Measurements from ENCODE around the gene ABCA2.

ABCA2 gene

DNA sequence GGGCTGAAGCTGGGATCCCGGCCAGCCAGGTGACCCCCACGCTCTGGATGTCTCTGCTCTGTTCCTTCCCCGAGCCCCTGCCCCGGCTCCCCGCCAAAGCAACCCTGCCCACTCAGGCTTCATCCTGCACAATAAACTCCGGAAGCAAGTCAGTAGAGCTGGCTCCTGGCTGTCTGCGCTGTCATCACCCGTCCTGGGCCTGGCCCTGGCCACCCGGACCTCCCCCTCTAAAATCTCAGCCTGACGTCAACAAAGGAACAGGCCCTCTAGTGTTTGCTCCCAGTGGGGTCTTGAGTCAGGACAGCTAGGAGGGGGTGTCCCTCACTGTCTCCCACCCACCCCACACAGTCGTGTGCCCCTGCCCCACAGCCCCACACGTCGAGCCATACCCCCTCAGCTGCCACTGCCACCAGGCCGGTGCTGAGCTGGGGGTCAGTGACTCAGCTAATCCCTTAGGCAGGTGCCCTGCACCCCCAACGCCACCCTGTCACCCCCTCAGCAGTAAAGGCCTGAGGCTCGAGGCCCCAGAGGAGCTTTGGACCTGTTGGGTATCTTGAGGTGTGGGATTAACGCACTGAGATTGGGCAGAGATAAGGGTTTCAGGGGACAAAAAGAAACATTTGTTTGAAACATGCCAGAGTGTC lies 46.3 kb downstream of the ABCA2 start:
- DNase-seq (ENCODE audit: low read depth in 2 of 2) = no peak

DNA sequence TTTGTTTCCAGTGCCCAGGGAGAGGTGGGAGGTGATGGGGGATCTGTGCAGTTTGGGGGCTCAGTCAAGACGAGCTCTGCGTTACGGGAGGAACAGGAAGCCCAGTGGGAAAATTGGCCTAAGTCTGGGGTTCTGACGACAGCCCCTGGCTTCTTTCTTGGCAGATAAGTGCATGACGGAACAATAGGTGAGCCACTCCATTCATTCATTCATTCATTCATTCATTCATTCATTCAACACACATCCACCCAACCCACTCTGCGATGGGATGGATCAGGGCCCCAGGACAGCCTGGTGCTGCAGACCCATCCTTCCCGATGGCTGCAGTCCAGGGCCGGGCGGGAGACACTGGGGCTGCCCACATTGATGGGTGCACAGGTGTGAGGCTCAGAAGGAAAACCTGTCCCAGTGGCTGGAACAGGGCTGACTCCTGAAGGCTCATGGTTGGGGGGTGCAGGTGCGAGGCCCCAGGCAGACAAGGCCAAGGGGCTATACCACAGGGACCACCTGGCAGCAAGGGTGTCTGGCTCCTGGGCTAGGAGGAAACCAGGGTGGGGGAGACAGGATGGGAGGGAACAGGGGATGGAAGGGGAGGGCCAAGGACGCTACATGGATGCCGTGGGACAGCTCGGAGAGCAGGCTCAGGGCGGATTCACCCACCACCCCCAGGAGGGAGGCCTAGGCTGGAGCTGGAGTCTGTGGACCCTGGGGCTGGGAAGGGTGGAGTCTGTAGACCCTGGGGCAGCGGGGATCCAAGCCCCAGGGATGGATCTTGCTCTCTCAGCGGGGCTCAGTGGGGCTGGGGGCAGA lies 47.2 kb downstream of the ABCA2 start:
- no peak for DNase-seq (ENCODE audit: low read depth in 2 of 2)

DNA sequence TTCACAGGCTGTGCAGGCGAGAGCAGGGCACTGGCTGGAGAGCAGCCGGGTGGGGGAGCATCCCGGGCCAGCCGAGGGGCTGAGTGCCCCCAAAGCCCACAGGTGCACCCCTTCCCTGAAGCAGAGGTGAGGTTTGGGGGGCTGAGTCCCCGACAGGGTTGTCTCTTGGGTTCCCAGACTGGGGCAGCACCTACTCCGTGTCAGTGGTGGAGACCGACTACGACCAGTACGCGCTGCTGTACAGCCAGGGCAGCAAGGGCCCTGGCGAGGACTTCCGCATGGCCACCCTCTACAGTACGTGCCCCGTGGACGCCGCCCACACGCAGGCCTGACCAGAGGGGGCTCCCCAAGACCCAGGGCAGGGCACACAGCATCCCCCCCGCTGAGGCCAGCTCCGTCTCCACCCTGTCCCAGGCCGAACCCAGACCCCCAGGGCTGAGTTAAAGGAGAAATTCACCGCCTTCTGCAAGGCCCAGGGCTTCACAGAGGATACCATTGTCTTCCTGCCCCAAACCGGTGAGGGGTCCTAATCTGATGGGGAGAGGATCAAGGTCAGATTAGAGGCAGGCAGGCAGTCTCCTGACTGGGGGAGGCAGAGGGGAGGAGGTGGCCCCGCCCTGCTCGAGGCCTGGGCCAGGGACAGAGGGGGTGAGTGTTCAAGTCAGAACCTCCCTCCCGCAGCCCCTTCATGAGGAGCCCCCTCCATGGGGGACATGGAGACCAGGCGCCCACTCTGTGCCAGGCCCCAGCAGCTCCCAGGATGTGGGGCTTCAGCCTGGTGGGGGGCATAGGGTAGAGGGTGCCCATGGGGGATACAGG lies 48.1 kb downstream of the ABCA2 start:
- no peak for DNase-seq (ENCODE audit: low read depth in 2 of 2)

DNA sequence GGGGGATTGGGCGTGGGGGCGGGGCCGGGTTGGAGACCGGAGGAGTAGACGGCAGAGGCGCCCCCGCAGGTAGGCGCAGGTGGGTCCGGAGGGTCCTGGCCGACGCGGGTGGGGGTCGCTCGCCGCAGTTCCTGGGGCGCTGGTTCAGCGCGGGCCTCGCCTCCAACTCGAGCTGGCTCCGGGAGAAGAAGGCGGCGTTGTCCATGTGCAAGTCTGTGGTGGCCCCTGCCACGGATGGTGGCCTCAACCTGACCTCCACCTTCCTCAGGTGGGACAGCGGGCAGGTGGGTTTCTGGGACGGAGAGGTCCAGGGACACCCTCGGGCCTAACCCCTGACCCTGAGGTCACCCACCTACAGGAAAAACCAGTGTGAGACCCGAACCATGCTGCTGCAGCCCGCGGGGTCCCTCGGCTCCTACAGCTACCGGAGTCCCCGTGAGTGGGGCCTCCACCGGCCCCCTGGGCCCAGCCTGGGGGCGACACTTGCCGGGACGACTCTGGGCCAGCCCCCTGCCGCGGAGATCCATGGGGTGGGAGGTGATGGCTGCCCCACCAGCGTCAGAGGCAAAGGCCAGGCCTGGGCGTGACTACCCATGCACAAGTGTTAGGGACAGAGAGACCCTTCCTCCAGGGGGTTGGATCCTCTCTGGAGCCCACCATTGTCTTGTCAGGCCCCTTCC lies 49.0 kb downstream of the ABCA2 start:
- DNase-seq (ENCODE audit: low read depth in 2 of 2) = no peak

DNA sequence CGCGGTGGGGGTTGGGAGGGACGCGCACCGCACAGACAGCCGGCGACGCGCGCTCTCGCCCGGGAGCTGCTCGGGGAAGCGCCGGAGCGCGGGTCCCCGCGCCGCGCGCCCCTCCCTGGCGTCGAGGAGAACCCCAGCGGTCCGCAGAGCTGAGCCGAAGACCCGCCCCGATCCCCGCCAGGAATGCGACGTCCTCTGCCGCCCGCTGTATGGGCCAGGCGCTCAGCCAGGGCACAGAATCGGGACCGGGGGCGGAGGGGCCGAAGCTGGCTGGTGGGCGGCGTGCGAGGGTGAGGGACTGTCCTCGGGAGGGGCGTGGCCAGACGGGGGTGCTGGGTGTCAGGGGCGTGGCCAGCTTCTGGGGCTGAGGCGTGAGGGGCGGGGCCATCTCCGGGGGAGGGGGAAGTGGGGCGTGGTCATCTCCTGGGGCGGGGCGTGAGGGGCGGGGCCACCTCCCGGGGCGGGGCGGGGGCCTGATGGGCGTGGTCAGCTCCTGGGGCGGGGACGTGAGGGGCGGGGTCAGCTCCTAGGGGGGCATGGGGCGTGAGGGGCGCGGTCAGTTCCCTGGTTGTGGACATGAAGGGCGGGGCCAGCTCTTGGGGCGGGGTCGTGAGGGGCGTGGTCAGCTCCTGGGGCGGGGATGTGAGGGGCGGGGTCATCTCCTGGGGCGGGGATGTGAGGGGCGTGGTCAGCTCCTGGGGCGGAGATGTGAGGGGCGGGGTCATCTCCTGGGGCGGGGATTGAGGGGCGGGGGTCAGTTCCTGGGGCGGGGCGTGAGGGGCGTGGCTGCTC lies 49.8 kb downstream of the ABCA2 start:
- DNase-seq (ENCODE audit: low read depth in 2 of 2) = peak in 1 of 2 donors; percentile 47

DNA sequence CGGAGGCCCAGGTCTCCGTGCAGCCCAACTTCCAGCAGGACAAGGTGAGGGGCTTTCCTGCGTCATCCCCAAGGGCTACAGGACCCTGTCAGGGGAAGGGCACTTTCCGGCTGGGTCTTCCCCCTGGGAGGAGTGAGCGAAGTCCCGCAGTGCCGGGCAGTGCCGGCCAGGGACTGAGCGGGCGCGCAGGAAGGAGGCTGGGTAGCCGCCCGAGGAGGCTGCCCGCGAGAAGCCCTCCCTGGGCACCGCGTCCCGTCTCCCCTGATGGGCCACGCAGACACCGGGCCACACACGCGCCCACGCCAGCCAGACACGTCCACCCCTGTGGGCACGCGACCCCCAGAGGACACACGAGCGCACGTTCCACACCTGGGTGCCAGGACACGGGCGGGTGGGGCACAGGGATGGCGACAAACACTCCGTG lies 50.4 kb downstream of the ABCA2 start:
- no peak for DNase-seq (ENCODE audit: low read depth in 2 of 2)

DNA sequence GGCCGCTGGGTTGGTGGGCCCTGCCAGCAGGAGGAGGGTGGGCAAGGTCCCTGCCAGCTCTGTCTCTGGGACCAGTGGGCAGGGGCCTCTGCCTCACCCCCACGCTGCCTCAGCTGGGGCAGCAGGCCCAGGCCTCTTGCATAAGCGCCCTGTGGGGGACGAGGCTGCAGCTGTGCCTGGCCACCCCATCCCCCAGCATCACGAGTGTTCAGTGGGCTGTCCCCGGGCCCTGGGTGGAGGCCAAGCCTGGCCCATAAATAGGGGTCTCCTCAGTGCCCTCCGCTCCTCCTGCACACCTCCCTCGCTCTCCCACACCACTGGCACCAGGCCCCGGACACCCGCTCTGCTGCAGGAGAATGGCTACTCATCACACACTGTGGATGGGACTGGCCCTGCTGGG lies 50.8 kb downstream of the ABCA2 start, which contains the start of gene PTGDS:
Gene PTGDS (plus strand): TSS at position 282 of the 400 bp plus-strand sequence. CDS start 75 bp downstream, at position 357.
- DNase-seq (ENCODE audit: low read depth in 2 of 2) = no peak

DNA sequence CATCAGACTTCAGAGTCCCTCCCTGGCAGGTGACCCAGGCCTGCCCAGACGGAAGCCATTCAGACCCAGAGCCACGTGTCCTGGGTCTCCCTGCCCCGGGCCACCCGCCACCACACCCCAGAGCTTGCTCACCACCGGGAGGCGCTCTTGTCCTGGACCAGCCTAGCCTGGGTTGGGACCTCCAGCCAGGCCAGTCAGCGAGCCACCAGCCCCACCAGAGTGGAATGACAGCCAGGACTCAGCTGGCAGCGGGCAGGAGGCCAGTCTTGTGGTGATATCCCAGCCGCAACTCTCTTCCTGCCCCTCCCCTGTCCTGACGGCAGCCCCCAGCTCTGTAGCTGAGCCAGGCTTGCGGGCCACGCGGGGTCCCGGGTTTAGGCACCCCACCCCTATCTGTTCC lies 52.4 kb downstream of the ABCA2 start:
- peak in 1 of 2 donors; percentile 19 for DNase-seq (ENCODE audit: low read depth in 2 of 2)

DNA sequence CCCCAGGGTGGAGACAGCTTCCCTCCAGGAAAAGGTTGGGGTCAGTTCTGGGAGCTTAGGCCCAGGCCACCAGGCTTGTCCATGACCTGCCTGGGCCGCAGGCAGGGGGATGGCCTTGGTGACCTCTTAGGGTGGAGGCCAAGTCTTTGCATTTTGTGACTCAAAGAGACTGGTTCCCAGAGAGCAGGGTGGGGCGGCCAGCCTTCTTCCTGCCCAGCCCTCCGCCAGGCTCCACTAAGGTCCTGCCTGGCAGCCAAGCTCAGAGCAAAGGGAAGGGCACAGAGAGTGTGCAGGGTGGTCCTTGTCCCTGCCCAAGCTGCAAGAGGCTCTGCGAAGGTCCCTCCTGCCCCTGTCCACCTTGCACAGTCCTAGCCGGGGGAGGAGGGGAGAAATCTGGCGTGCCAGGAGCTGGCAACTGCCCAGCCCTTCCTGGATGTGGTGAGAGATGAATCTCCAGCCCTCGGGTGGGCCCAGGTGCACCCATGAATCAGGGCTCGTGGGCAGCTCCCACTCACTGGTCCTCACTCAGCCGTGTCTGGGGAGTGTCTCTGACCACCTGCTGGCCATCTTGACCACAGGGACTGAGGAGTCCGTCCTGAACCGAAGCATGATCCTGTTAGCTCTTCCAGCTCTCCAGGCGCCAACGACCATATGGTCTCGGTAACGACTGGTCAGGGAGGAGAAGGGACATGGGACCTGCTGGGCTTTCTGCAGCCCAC lies 53.1 kb downstream of the ABCA2 start:
- no peak for DNase-seq (ENCODE audit: low read depth in 2 of 2)

DNA sequence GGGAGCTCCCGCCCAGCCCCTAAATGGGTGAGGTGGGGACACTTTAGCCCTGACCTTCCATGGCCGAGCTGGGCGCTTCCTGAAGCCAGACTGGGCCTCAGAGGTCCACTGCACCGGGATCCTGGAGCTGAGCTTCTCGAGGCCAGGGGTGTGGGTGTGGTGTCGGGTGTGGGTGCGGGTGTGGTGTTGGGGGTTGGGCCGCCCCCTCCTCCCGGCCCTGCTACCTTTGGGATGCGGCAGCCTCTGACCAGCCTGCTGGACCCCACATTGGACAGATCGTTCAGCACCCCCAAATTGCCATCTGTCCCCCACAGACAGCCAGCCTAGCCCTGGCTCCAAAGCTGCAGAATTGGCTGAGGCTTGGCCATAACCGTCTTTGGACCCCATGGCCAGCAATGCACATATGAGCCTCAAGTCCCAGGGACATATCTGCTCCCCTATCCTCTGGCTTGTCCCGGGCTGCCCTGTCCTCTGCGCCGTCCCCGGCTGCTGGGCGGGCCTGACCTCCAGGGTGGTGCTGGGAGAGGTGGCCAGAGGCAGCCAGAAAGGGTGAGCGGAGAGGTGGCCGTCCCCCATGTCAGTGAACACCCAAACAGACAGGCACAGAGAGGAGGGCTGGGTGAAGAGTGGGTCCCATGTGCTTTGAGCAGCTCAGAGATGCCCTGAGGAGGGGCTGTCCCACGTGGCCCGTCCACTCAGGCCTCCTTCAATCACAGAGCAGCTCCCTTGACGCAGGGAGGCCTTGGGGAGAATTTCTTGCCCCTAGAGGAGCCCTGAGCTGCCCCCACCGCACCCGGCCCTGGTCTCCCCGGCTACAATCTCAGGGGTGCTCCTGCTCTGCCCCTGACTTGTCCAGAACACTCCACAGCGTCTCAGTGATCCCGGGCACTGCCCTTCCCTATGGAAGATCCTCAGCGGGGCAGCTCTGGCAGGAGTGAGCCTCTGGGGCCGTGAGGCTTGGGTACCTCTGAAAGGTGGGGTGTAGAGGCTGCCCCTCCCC lies 54.1 kb downstream of the ABCA2 start:
- no peak for DNase-seq (ENCODE audit: low read depth in 2 of 2)

DNA sequence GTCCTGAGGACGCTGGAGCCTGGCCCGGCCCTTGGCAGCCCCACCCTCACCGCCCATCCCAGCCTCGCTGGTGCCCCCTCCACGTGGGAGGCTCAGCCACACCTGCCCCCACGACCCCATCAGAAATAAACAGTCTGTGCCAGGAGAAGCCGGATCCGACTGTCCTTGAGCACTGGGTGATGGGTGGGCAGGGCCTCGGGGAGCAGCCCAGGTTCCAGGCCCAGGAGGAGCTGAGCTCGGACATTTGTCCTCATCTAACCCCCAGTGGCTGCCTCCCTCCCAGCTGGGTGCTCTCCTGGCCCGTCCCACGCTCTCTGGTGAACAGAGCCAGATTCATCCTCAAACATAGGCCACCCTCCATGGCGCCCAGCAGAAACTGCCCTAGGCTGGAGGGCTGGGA lies 55.3 kb downstream of the ABCA2 start:
- DNase-seq (ENCODE audit: low read depth in 2 of 2) = no peak

DNA sequence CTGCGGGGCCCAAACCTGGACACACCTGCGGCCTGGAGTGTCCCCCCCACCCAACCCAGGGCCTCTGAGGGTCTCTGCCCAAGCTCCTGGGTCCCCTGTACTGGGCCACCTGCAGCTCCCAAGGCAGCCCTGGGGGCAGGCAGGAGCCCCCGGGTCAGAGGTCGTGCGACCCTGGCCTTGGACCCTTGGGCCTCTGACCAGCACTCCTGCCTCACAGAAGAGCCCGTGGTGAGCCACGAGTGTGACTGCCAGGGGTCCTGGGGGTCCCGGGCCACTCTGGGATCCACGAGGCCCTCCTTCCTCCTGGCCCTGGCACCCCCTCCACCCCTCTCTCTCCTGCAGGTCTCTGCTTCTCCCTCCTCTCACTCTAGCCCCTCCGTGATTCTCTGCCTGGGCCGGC lies 55.7 kb downstream of the ABCA2 start:
- no peak for DNase-seq (ENCODE audit: low read depth in 2 of 2)

DNA sequence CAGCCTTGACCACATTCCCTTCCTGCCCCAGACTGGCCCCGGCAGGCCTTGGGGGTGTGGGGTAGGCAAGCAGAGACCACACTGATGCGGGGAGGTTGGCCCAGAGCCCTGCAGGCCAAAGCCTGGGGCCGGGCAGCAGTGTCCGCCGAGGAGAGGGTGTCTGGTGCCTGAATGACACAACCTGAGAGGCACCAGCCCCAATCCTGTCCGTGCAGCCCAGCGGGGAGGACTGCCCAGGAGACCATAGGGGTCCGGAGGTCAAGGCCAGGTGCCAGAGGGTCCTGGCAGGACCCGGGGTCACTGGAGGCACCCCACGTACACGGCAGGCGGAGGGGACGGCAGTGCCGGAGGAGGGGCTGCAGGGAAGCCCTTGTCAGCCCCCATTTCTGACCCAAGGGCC lies 56.3 kb downstream of the ABCA2 start:
- no peak for DNase-seq (ENCODE audit: low read depth in 2 of 2)

DNA sequence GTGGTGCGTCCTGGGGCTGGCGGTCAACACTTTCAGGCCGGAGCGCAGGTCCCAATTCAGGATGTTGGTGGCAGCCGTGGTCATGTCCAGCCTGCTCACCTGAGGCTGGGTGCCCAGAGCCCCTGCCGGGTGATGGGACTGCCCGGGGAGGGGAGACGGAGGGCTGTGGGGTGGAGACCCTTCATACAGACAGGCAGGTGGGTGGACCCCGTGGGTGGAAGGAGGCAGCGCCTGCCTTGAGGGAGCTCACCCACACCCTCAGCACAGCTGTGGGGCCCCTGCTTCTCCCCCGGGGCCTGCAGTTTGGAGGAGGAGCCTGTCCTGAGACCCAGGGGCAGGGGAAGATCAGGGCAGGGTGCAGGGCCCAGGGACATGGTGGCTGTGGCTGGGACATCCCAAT lies 57.7 kb downstream of the ABCA2 start:
- DNase-seq (ENCODE audit: low read depth in 2 of 2) = no peak

DNA sequence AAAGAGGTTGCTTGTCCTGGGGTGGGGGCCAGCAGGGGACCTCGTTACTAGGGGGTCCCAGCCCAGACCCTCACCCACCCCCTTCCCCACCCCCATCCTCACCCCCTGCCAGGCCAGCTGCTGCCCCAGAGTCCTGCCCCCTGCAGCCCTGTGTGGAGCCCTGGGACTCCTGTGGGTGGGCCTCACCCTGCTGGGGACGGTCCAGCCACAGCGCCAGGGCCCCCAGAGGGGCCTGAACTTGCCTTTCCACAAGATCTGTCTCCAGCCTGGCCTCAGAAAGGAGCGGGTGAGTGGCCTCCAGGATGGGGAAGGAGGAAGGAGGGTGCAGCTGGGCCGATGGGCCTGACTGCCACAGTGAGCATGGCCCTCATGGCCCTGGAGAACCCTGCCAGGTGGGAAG lies 58.3 kb downstream of the ABCA2 start:
- DNase-seq (ENCODE audit: low read depth in 2 of 2) = no peak

DNA sequence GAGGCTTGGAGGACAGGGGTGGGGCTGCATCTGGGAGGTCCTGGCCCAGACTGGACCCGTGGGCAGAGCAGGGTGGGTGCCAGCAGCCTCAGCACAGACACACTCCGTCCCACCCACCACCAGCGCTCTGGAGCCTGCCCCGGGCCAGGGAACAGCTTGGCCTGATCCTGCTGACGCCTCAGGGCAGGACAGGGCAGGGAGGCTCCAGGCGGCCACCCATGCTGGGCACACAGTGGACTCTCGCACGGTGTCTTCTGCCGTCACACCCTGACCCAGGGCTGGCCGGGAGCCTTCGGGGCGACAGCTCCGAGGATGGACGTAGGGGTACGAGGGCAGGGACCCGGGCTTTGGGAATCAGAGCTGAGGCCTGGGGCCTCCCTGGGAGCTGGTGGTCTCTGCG lies 58.9 kb downstream of the ABCA2 start:
- DNase-seq (ENCODE audit: low read depth in 2 of 2) = no peak

DNA sequence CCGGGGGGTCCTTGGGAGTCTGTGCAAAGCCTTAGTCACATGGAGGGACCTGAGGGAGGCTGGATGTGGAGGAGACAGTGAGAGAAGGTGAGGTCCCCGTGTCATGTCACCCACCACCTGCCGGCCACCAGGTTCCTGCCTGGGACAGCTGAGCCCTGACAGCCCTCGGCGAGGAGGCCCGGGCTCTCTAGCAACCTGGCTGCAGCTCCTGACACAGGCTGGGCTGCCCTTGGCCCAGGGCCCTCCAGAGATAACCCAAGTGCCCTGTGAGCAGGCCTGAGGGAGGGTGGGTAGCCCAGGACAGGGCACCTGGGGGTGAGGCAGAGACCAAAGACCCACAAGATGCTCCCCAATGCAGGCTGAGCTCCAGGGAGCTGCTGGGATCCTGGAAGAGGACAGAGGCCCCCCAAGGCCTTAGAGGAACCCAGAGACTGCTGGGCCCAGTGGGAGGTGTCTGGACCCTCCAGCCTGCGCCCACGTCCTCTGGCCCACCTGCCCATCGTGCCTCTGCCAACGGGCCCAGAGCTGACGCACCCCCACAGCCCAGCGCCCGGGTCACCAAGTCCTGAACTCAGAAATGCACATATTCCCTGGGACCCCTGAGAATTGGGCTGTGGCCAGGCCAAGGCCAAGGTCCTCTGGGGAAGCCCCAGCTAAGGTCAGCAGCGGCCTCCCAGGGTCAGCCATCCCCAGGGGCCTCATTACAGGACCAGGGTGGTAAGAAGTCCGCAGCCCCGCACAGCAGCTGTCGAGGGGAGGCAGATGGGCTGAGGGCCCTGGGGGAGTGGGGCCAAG lies 59.5 kb downstream of the ABCA2 start:
- no peak for DNase-seq (ENCODE audit: low read depth in 2 of 2)

DNA sequence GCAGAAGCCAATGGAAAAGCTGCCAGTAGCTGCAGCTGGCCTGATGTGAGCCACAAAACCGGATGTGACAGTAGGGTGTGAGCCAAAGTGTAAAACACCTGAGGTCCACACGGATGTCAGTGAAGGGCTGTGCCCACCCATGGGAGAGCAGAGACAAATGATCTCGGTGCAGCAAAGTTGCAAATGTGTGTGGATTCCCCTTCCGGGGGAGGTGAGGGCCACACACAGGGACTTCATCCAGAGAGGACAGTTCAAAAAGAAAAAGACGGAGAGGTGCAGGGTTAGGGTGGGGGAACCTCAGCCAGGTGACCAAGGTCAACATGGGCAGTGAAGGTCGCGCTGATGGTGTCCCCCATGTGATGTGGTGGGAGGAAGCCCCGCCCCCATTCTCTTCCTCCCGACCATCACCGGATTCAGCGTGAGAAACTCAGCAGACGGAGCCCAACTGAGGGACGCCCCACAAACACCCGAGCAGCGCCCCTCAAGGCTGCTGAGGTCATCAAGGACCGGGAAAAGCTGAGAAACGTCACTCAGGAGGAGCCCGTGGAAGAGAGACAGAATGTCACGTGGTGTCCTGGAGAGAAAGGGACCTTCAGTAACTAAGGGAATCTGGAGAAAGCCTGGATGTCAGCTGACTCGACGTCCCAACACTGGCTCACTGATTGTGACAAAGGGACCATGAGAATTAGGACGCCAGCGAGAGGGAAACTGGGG lies 62.1 kb downstream of the ABCA2 start:
- no peak for DNase-seq (ENCODE audit: low read depth in 2 of 2)

All from stimulated activated CD8-positive, alpha-beta memory T cell treated with anti-CD3 and anti-CD28 coated beads, Interleukin-15, amount 100 ng/mL, for 48 hours (primary cell).